WTC11 (cell line): ENCODE measurements around the gene U2AF1L4. TPM values are rescaled to one million over a fixed set of nuclear protein-coding genes. Genes with fewer than 3 reads are reported as not detected.

Experiments used
- ATAC-seq: fragments of 200-7000 bp; cut with Tn5 transposase; 2 replicates; pipeline ENCODE4 v1.10.0; 2021; ENCODE audit warnings: mild to moderate bottlenecking, moderate library complexity
- CTCF ChIA-PET: fragments of 300-600 bp; sonication (Branson Sonifier 250); formaldehyde crosslinking; loops from one replicate; lab custom pipeline; 2021; ENCODE audit warnings: antibody characterized with exemption; lab: Charles Lee
- POLR2A ChIA-PET: fragments of 350-600 bp; sonication (Branson Sonifier 250); formaldehyde crosslinking; loops from one replicate; lab custom pipeline; 2021; ENCODE audit warnings: antibody characterized with exemption; lab: Charles Lee
- DNase-seq: peaks from one replicate; pipeline ENCODE4 v3.0.0; 2021; ENCODE audit warnings: low spot score
- H3K27ac Mint-ChIP-seq: 2 replicates; pipeline ENCODE4 v1.8.0; 2021; ENCODE audit warnings: mixed read lengths
- H3K27me3 Mint-ChIP-seq: 2 replicates; pipeline ENCODE4 v1.8.0; 2021; ENCODE audit warnings: low read depth, mild to moderate bottlenecking, moderate library complexity, mixed read lengths
- H3K36me3 Mint-ChIP-seq: 2 replicates; pipeline ENCODE4 v1.8.0; 2021; ENCODE audit warnings: mixed read lengths
- H3K4me1 Mint-ChIP-seq: 2 replicates; pipeline ENCODE4 v1.8.0; 2022; ENCODE audit warnings: mixed read lengths
- H3K4me3 Mint-ChIP-seq: 2 replicates; pipeline ENCODE4 v1.8.0; 2021; ENCODE audit warnings: mild to moderate bottlenecking, moderate library complexity, mixed read lengths
- H3K9me3 Mint-ChIP-seq: 2 replicates; pipeline ENCODE4 v1.8.0; 2021; ENCODE audit warnings: mixed read lengths
- ATF3 ChIP-seq: sonication (generic); formaldehyde crosslinking; conservative IDR thresholded peaks from 2 replicates; pipeline ENCODE4 v1.8.1; 2022; ENCODE audit warnings: mild to moderate bottlenecking, missing genetic modification reagents
- CREB1 ChIP-seq: sonication (generic); formaldehyde crosslinking; IDR thresholded peaks from 2 replicates; pipeline ENCODE4 v1.8.0; 2023; ENCODE audit warnings: mild to moderate bottlenecking, missing genetic modification reagents
- CREM ChIP-seq: sonication (generic); formaldehyde crosslinking; IDR thresholded peaks from 2 replicates; pipeline ENCODE4 v1.8.1; 2022; ENCODE audit warnings: mild to moderate bottlenecking, missing genetic modification reagents, moderate library complexity
- ELF4 ChIP-seq: sonication (generic); formaldehyde crosslinking; IDR thresholded peaks from 2 replicates; pipeline ENCODE4 v1.8.1; 2022; ENCODE audit warnings: low read depth, mild to moderate bottlenecking, moderate library complexity, missing genetic modification reagents
- FOXK1 ChIP-seq: sonication (generic); formaldehyde crosslinking; IDR thresholded peaks from 2 replicates; pipeline ENCODE4 v1.8.0; 2022; ENCODE audit warnings: mild to moderate bottlenecking, moderate library complexity, missing genetic modification reagents
- HMGA2 ChIP-seq: fragments of 250-450 bp; sonication (Bioruptor Pico); IDR thresholded peaks from 2 replicates; pipeline ENCODE4 v1.4.0; 2021; ENCODE audit warnings: mild to moderate bottlenecking, moderate library complexity
- MAX ChIP-seq: sonication (generic); formaldehyde crosslinking; IDR thresholded peaks from 2 replicates; pipeline ENCODE4 v1.8.0; 2022; ENCODE audit warnings: mild to moderate bottlenecking, missing genetic modification reagents
- SP1 ChIP-seq: sonication (generic); formaldehyde crosslinking; conservative IDR thresholded peaks from 2 replicates; pipeline ENCODE4 v1.8.1; 2022; ENCODE audit warnings: missing genetic modification reagents
- TCF7 ChIP-seq: sonication (generic); formaldehyde crosslinking; IDR thresholded peaks from 2 replicates; pipeline ENCODE4 v1.8.0; 2022; ENCODE audit warnings: mild to moderate bottlenecking, low read depth, missing genetic modification reagents, moderate library complexity
- USF2 ChIP-seq: sonication (generic); formaldehyde crosslinking; IDR thresholded peaks from 2 replicates; pipeline ENCODE4 v1.8.1; 2023; ENCODE audit warnings: mild to moderate bottlenecking, missing genetic modification reagents, moderate library complexity
- ZBTB21 ChIP-seq: sonication (generic); formaldehyde crosslinking; IDR thresholded peaks from 2 replicates; pipeline ENCODE4 v1.8.1; 2023; ENCODE audit warnings: mild to moderate bottlenecking, missing genetic modification reagents, borderline replicate concordance
- ZMAT4 ChIP-seq: fragments of 250-450 bp; sonication (Bioruptor Pico); IDR thresholded peaks from 2 replicates; pipeline ENCODE4 v1.9.0; 2021; ENCODE audit warnings: mild to moderate bottlenecking
- ZNF317 ChIP-seq: sonication (generic); formaldehyde crosslinking; IDR thresholded peaks from 2 replicates; pipeline ENCODE4 v1.8.1; 2023; ENCODE audit warnings: low read depth, mild to moderate bottlenecking, moderate library complexity, missing genetic modification reagents, borderline replicate concordance
- ZNF416 ChIP-seq: fragments of 250-450 bp; sonication (Bioruptor Pico); IDR thresholded peaks from 2 replicates; pipeline ENCODE4 v1.9.0; 2021; ENCODE audit warnings: mild to moderate bottlenecking, inconsistent platforms
- ZNF423 ChIP-seq: fragments of 250-450 bp; sonication (Bioruptor Pico); IDR thresholded peaks from 2 replicates; pipeline ENCODE4 v2.1.2; 2022; ENCODE audit warnings: mild to moderate bottlenecking, moderate library complexity
- ZNF512 ChIP-seq: sonication (generic); formaldehyde crosslinking; IDR thresholded peaks from 2 replicates; pipeline ENCODE4 v1.8.1; 2022; ENCODE audit warnings: missing genetic modification reagents, borderline replicate concordance
- ZNF671 ChIP-seq: fragments of 250-450 bp; sonication (Bioruptor Pico); IDR thresholded peaks from 2 replicates; pipeline ENCODE4 v1.8.0; 2021; ENCODE audit warnings: mild to moderate bottlenecking
- total RNA-seq: library from RNA; stranded (reverse); gene quantifications from 3 replicates; pipeline ENCODE4 v1.2.3, GENCODE V29; 2021
- TF ChIP-seq, protein P1 (sequence below): sonication (generic); formaldehyde crosslinking; conservative IDR thresholded peaks from 2 replicates; pipeline ENCODE4 v1.8.1; 2023; ENCODE audit warnings: mild to moderate bottlenecking, low read depth, missing genetic modification reagents, moderate library complexity

Gene U2AF1L4
- total RNA-seq, 1 experiment from 2014 or later = 20.9 TPM

- no peak for TF ChIP-seq ZNF512
- no peak for TF ChIP-seq ZNF416 (CRISPR knock-in tag)
- no peak for TF ChIP-seq TCF7 (CRISPR knock-in tag)
- TF ChIP-seq ZMAT4 (CRISPR knock-in tag) = no peak
- no peak for TF ChIP-seq ZBTB21 (CRISPR knock-in tag)
- TF ChIP-seq ELF4 (CRISPR knock-in tag) = no peak
- TF ChIP-seq CREB1 (CRISPR knock-in tag) = no peak
- TF ChIP-seq, protein P1, sequence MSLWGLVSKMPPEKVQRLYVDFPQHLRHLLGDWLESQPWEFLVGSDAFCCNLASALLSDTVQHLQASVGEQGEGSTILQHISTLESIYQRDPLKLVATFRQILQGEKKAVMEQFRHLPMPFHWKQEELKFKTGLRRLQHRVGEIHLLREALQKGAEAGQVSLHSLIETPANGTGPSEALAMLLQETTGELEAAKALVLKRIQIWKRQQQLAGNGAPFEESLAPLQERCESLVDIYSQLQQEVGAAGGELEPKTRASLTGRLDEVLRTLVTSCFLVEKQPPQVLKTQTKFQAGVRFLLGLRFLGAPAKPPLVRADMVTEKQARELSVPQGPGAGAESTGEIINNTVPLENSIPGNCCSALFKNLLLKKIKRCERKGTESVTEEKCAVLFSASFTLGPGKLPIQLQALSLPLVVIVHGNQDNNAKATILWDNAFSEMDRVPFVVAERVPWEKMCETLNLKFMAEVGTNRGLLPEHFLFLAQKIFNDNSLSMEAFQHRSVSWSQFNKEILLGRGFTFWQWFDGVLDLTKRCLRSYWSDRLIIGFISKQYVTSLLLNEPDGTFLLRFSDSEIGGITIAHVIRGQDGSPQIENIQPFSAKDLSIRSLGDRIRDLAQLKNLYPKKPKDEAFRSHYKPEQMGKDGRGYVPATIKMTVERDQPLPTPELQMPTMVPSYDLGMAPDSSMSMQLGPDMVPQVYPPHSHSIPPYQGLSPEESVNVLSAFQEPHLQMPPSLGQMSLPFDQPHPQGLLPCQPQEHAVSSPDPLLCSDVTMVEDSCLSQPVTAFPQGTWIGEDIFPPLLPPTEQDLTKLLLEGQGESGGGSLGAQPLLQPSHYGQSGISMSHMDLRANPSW (CRISPR knock-in tag) = no peak
- no peak for TF ChIP-seq ZNF423
- TF ChIP-seq ATF3 (CRISPR knock-in tag) = no peak
- TF ChIP-seq CREM (CRISPR knock-in tag) = no peak
- no peak for TF ChIP-seq HMGA2
Observed at GRCh38 chr19:35777961-35778360, 32.7 kb upstream of the U2AF1L4 start (continued).

- Mint-ChIP-seq H3K27me3 (peaks cover 30% of the 10 kb centered on the region), H3K9me3 (no peaks in the 10 kb centered on the region), H3K27ac (0 out of 2 replicates have a peak overlapping the region, but pooled peaks have one; percentile 9), H3K36me3 (no peaks in the 10 kb centered on the region), H3K4me1 (peaks cover 37% of the 10 kb centered on the region), H3K4me3 (peak overlapping the region; percentile 70)
- ChIA-PET POLR2A (interaction anchor here (1.1 kb wide), 1 partner anchor 15 kb away, joined by 6 read pairs; no protein-coding TSS in a partner anchor), CTCF (interaction anchor here (0.5 to 1.9 kb wide), 5 partner anchors 12 to 623 kb away, joined by 3 to 5 read pairs (median 3); partner anchors contain the start of genes FXYD5, KIRREL2 and LIN37)
- DNase-seq = peak; percentile 62
- ATAC-seq = peak; percentile 38
- no peak for TF ChIP-seq ZNF317 (CRISPR knock-in tag)
- TF ChIP-seq MAX (CRISPR knock-in tag) = no peak
- TF ChIP-seq ZNF671 = no peak
- no peak for TF ChIP-seq USF2 (CRISPR knock-in tag)
- TF ChIP-seq SP1 (CRISPR knock-in tag) = peak; percentile 18; the same call in 1 of the 2 replicates
- peak; percentile 42; the same call in 1 of the 2 replicates for TF ChIP-seq FOXK1 (CRISPR knock-in tag)
Observed at GRCh38 chr19:35777086-35777841, 32.0 kb upstream of the U2AF1L4 start.
